HT1080 (cell line): ENCODE results near the gene TFPT. TPM values are rescaled to one million over a fixed set of nuclear protein-coding genes. Genes with fewer than 3 reads are reported as not detected.

Source experiments
- DNase-seq: peaks from one replicate; pipeline ENCODE4 v3.0.0-alpha.2; 2015; ENCODE audit warnings: low read depth
- polyA plus RNA-seq, 2 experiments: library from polyadenylated mRNA; depleted of rRNA; stranded (reverse); fragments of >200 nt; gene quantifications; 2 replicates each; pipeline ENCODE4 v1.2.3, GENCODE V29; 2015
- total RNA-seq: library from RNA; depleted of rRNA; stranded (reverse); fragments of >200 nt; shearing (Covaris generic); gene quantifications from 2 replicates; pipeline ENCODE4 v1.2.3, GENCODE V29; 2014; rRNA removed

TFPT gene, protein sequence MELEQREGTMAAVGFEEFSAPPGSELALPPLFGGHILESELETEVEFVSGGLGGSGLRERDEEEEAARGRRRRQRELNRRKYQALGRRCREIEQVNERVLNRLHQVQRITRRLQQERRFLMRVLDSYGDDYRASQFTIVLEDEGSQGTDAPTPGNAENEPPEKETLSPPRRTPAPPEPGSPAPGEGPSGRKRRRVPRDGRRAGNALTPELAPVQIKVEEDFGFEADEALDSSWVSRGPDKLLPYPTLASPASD
- total RNA-seq, result 17.6 and 19.7 TPM in 2 replicates
- polyA plus RNA-seq (2015; cell fraction: cytosol; rRNA removed), result 18.1 and 23.4 TPM in 2 replicates
- polyA plus RNA-seq (2015; cell fraction: nucleus; rRNA removed), result 13.0 and 16.2 TPM in 2 replicates

DNA sequence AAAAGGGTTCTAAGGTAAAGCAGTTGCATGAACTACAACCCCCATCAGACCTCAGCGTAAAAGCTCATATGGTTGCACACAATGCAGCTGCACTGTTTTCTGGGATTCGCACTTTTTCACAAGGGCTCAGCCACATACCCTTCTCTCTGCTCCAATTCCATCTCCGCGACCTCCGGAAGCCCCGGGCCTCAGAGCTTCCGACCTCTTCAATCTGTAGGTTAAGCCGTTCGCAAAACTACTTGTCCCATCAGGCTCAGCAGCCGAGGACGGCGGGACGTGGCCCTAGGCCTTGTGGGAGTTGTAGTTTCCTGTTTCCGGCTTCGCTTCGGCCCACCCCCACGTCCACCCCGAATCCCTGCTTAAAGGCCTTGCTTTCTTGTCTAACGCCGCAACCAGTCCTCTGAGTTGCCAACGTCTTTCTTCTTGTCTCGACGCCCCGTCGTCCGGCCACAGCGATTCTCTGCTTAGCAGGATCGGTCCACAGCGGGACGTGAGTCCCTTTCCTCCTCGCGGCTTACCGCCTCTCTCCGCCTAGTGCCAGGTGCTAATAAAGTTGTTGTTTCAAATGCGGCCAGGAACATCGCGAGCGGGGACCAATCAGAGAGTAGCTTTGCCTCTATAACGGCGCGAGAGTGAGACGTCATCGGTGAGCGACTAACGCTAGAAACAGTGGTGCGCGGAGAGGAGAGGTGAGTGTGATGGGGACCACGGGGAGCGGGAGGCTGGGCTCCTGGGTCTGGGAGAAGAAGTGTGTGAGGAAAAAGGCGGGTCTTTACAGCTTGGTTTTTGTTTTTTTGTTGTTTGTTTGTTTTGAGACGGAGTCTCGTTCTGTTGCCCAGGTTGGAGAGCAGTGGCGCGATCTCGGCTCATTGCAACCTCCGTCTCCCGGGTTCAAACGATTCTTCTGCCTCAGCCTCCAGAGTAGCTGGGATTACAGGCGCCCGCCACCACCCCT is at the start of gene TFPT, which contains the start of gene PRPF31:
Gene TFPT (minus strand): TSS at position 549 of the 955 bp plus-strand sequence. CDS start 388 bp downstream, at position 161.
Gene PRPF31 (plus strand): TSS at position 646 of the 955 bp plus-strand sequence. CDS start 2,525 bp downstream, outside the sequence.
- peak; percentile 93 for DNase-seq

DNA sequence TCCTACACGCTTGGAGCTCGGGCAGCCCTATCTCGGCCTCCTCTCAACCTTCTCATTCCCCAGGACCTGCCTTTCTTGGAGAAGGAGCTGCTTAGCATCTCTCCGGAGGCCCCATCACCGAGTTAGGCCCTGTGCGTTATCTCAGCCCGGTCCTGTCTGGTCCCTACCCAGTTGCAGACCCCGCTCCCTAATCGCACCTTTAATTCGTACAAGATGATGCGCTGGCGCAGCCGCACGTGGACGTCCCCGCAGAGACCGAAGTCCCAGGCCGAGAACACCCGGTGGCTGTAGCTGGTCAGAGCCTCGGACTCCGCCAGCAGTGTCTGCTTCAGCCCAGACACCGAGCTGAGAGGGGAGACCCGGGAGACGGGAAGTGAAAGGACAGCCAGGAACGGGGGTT is 49.8 kb upstream of the TFPT start:
- no peak for DNase-seq

DNA sequence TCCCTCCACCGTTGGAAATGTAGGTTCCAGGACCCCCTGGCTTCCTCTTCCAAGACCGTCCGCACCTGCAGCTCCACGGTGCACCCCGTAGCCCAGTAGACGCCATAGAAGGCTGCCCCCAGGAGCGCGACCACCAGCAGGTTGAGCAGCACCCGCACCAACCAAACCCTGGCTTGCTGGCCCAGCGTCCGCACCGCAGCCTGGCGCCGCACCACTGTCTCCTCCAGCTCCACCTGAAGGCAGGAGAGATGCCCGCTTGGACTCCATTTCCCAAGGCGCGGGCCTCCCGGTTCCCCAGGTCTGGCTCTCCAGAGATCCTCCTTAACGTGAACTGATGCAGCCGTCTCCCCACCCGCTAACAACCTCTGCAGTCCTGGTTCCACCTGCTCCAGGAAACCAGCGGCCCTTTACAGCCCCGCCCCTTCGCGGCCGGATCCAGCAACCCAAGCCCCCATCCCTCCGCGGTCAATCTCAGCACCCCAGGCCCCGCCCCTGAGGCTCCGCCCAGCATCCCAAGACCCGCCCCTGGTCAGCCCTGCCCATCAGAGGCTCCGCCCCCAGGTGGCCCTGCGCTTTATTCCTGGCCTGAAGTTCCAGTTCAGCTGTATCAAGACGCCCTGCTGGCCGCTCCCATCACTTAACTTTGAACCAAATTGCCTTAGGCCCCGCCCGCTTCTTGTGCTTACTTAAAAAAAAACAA is 49.1 kb upstream of the TFPT start:
- DNase-seq, result no peak

DNA sequence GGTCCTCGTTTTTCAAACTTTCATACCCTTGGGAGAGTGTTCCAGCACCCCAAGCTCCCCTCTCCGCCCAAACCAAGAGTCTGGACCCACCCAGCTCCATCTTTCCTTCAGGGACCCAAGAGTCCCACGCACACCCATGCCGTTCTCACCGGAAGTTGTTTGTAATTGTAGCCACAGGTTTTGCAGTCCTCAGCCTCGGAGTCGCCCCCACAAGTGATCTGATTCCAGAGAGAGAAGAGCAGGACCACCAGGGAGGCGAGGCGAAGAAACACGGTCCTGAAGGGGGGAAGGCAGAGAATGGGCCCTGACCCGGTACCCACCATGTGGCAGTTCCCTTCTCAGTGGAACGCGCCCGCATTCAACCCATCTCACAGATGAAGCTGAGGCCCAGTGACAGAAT is 47.4 kb upstream of the TFPT start:
- DNase-seq, result no peak

DNA sequence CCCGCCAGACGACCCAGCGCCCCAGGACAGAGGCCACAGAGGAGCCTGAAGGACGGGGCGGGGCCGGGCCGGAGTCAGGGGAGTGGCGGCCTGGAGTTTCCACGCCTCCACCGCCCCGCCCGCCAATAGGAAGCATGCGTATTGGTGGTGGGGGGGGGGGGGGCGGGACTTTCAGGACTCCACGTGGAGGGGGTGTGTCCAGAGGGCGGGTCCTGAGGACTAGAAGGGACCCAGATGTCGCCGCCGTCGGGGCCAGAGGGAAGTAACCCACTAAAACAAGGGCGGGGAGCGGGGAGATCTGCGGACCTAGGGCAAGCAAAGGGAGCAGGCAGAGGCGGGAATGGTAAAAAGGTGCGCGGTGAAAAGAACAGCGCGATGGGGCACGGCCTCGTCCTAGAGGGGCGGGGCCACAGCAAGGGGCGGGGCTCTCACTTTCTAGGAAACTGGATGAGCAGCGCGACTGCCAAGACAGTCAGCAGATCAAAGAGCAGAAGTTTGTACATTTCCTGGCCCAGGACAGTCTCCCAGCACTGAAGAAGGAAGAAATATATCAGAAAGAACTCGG is 46.9 kb upstream of the TFPT start:
- DNase-seq, result no peak

DNA sequence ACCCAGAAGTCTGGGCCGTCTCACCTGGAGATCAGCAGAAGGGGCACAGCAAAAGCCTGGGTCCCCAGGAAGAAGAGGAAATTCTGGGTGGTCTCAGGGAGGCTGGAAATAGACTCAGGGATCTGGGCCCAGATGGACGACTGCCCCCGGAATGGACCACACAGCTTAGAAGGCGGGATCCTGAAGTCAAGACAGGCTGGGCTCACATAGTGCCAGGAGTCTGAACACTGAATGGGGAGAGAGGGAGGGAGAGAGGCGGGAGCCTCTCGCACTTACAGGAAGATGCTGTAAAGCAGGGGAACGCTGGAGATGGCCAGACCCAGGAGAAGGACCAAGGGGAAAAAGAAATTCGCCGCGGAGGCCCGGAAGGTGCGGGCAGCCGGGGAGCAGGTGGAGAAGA is 45.4 kb upstream of the TFPT start:
- no peak for DNase-seq

DNA sequence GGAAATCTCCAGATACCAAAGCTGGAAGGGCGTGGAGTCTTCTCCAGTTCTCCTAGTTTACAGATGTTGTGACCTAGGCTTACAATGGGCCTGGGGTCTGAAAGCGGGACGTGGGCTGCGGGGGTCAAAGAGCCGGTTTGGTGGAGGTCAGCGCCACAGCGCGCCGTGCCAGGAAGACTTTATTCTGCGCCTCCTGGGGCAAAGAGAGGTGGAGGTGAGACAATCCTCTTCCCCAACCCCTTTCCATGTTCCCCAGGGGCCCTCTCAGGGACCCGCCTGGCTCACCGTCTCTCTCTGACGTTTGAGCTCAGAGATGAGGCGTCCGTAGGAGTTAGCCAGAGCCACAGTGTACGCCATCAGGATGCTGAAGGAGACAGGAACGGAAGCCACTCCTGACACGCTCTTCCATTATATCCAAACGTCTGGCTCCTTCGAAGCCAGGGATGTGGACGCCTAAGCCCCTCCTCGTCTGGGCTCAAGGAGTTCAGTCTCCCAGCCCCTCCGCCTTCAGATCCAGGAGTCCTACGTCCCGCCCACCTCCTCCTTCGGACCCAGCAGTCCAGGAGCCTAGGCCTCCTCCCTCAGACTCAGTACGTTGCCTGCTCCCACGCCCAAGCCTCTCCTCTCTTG is 44.8 kb upstream of the TFPT start:
- no peak for DNase-seq

DNA sequence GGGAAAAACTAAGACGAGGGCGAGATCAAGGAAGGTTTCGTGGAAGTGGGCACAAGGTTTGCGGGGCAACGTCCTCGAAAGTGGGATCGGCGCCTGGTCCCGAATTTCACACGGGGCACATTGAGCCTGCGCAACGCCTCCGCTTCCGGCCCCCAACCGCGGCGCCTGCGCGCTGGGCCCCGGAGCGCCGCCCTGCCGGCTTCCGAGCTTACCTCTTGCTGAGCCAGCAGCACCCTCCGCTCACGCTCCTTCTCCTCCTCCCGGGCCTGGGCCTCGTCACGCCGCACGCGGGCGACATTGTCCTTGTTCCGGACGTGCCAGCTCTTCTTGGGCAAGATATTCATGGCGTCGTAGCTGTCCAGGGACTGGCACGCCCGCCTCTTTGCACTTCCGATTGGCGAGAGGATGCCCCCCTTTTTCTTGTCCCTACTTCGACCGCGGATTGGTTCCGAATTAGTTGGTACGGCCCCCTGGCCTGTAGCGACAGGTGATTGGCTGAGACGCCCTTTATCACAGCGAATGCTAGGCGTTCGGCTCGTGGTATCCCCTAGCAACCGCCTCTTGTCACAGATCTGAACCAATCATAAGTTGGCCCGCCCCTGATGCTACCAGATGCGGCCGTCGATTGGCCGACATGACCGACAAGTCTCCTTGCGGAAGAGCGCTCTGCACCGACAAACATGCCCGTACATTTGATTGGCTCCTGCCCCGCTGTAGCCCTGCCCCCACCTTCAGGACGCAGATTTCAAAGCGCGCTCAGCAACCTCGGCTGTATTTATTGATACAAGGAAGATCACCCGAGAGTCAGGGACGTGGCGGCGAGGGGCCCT is 44.1 kb upstream of the TFPT start, which contains the start of gene LENG1:
Gene LENG1 (minus strand): TSS at position 370 of the 830 bp plus-strand sequence. CDS start 26 bp downstream, at position 344.
- peak; percentile 100 for DNase-seq

DNA sequence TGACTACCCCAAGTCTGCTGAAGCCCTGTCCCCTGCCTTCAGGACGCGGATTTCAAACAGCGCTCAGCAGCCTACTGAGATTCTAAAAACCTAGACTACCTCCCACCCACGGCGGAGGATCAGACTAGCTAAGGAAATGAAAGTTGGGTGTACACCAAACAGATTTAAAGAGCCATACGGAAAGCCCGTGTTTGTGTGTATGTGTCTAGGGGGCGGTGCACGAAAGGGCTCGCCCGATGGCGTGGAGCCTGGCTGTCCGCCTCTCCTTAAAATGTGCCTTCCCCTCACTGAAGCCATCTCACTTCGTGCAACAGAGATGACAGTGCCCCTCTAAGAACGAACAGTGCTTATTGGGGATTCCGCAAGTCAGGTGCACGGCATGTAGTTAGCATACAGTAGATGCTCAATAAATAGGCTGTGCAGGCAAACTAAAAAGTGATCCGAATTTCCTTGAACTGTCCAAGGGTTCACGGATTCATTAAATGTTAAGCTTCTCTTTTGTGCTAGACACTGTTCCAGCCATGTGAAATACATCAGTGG is 43.4 kb upstream of the TFPT start:
- DNase-seq, result no peak

DNA sequence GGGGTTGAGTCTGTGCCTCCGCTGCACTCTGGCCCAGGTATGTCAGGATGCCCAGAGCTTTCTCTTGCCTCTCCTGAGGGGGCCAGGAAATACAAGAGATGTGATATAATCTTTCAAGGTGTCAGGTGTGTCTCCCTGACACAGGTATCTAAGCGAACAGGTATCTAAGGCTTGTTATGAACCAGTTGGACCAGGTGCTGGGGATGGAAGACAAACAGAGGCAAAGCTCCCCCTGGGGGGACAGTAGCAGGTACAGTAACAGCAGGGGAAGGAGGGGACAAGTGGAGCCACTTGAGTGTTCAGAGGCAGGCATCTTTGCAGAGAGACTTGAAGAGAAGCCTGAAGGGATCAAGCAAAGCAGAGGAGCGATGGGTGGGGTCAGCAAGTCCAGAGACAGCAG is 41.5 kb upstream of the TFPT start:
- no peak for DNase-seq

DNA sequence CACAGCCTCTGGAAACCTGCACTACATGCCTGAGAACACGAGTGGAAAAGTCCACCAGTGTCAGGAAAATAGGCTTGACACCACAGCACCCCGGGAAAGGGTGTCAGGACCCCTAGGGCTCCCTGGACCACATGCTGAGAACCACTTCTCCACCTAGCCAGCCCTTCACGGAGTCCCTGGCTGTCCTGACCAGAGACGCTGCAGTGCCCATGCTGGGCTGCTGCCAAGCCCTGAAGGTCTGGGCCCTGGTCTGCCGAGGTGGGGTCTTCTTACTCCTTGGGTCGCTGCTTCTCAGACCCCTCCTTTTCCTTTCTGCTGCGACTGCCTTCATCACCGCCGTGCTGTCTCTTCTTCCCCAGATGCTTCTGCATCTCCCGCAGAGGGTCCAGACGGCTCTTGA is 41.0 kb upstream of the TFPT start:
- no peak for DNase-seq

DNA sequence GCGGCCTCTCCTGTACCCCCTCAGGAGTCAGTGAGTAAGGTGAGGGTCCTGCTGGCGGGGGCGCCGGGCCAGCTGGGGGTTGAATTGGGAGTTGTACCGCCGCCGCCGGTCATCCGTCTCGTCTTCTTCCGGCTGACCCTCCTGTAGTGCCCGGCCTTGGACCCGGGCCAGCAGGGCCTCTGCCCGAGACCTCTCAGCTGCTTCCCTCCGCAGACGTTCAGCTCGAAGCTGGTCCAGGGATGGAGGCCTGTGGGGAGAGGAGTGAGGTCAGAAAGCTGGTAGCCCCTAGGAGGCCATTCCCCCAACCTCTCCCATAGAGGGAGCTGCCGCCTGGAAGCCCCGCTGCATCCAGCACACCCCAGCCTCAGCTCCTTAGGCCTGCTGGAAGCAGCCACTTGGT is 40.2 kb upstream of the TFPT start:
- no peak for DNase-seq

DNA sequence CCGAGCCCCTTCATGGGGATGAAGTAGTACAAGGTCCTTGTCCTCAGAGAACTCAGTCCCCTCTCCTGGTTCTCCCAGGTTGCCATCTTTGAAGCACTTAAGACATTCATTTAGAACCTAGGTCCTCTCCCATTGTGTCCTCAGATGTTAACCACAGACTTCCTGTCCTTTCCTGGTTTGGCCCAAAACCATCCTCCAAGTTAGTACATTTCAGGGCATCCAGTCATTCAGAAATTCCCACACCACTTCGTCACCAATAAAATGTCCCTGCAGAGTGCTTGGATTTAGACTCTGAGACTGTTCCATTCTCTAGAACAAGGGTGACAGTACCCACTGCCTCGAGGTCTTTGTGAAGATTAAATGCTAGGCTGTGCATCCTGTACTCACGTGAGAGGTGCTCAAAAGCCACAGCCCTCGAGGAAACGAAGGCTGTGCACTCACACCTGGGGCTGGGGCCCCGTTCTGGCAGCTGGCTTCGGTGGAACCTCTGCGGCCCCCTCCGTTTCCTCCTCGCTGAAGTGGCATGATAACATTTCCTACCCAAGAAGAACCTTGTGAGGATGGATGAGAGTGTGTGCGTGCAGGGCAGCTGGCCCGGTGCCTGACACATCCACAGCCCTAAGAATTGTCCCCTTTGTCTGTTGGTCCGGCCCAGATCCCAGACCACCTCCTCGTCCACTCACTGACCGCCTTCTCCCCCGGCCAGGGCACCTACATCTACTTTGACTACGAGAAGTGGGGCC is 39.3 kb upstream of the TFPT start:
- no peak for DNase-seq

DNA sequence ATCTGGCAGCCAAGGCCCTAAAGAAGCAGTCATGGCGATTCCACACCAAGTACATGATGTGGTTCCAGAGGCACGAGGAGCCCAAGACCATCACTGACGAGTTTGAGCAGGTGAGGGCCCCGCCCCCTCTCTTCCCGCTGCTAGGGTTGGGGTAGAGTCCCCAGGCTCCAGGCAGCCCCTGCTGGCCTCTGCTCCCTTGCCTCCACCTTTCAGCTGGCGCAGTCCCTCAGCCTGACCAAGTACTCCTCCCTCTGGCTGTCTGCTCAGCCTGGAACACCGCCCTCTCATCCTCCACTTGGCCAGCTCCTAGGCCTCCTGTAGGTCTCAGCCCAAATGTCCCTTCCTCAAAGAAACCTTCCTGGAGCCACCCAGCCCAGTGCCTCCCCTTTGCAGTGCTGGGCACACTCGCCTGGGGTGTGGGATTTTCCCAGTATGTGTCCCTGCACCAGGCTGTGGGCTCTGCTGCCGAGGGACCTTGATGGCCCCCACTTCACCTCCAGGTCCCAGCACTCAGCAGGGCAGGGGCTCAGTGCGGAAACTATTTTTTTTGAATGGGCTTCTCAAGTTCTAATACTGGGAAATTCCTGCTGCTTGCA is 38.4 kb upstream of the TFPT start:
- no peak for DNase-seq

DNA sequence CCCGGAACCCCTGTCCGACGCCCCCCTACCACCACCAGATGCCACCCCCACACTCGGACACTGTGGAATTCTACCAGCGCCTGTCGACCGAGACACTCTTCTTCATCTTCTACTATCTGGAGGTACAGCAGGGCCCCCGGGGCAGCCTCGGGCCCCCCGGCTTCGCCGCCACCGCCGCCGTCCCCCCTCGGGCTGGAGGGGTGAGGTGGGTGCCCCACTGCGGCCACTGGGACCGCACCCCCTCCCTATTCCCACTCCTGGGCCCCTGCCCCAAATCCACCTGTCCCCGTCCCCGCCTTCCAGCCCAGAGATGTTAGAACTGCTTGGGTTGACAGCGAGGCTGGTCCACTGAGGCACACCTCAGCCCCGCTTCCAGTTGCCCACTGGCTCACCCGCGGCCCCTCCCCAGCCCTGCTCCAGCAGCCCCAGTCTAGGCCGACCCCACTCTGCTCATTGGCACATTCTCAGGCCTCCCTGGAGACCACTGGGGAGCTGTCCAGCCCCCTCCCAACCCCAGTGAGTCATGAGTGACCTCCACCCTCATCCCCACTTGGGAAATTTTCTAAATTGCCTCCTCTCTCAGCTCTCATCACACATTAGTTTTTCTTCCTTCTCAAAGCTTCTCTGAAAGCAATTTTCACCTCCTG is 37.5 kb upstream of the TFPT start:
- DNase-seq, result no peak

DNA sequence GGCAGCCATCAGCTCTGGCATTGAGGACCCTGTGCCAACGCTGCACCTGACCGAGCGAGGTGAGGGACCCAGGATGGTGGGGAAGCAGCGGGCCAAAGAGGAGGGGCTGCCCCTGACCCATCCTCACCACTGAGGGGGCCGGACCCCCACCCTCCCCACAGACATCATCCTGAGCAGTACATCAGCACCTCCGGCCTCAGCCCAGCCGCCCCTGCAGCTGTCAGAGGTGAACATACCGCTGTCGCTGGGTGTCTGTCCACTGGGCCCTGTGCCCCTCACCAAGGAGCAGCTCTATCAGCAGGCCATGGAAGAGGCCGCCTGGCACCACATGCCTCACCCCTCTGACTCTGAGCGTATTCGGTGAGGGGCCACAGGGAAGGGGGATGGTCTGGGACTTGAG is 36.8 kb upstream of the TFPT start:
- DNase-seq, result no peak

DNA sequence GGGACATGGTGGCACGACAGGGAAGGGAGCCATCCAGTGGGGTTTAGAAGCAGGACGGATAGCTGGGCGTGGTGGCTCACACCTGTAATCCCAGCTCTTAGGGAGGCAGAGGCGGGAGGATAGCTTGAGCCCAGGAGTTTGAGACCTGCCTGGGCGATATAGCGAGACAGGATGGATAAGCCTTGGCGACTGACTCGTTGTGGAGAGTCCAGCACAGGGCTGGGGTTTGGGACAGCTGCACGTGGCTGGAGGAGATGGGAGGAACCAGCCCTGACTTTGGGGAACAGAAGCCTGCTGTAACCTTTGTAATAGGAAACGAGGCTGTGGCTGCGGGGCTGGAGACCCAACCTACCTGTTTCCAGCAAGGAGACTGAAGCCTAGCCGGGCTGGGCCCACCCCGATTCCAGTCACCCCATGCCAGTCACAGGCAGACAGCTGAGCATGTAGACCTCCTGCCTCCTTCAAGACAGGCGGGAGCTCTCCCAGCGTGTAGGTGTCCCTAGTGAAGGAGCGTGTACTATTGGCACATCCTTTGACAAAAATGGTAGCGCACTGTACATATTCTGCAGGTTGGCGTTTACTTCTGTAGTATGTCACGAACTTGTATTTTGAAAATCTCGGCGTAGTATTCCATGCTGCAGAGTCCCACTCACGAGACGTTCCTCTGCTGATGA is 36.0 kb upstream of the TFPT start:
- no peak for DNase-seq
